GM23248 (cell line): Measurements from ENCODE around the gene SLC36A4. TPM values are rescaled to one million over a fixed set of nuclear protein-coding genes. Genes with fewer than 3 reads are reported as not detected.

Source experiments
- DNase-seq: peaks from one replicate; pipeline ENCODE4 v3.0.0-alpha.2; 2015
- H2AFZ ChIP-seq: fragments of 200-600 bp; sonication (generic); 2 replicates; pipeline ENCODE4 v1.6.1; 2016; ENCODE audit warnings: antibody characterized with exemption
- H3F3A ChIP-seq: fragments of 200-600 bp; sonication (generic); 2 replicates; pipeline ENCODE4 v1.6.1; 2016; ENCODE audit warnings: mild to moderate bottlenecking, antibody characterized with exemption, mixed run types; ENCODE audit not compliant: insufficient read depth
- H3K27ac ChIP-seq: fragments of 200-600 bp; sonication (generic); 2 replicates; pipeline ENCODE4 v1.5.1; 2016; ENCODE audit warnings: mild to moderate bottlenecking
- H3K27me3 ChIP-seq: fragments of 200-600 bp; sonication (generic); replicated peaks from 2 replicates; pipeline ENCODE4 v1.6.1; 2016; ENCODE audit warnings: mild to moderate bottlenecking; ENCODE audit not compliant: insufficient read depth
- H3K36me3 ChIP-seq: fragments of 200-600 bp; sonication (generic); 2 replicates; pipeline ENCODE4 v1.6.1; 2016; ENCODE audit warnings: low read depth, mild to moderate bottlenecking
- H3K4me1 ChIP-seq: fragments of 200-600 bp; sonication (generic); 2 replicates; pipeline ENCODE4 v1.6.1; 2016; ENCODE audit warnings: mild to moderate bottlenecking; ENCODE audit not compliant: insufficient read depth
- H3K4me2 ChIP-seq: fragments of 200-600 bp; sonication (generic); one replicate; pipeline ENCODE4 v1.6.1; 2016; ENCODE audit warnings: mild to moderate bottlenecking; ENCODE audit not compliant: unreplicated experiment
- H3K4me3 ChIP-seq: fragments of 200-600 bp; sonication (generic); 2 replicates; pipeline ENCODE4 v1.5.1; 2016; ENCODE audit warnings: mild to moderate bottlenecking
- H3K79me2 ChIP-seq: fragments of 200-600 bp; sonication (generic); 2 replicates; pipeline ENCODE4 v1.6.1; 2016; ENCODE audit warnings: mild to moderate bottlenecking; ENCODE audit not compliant: insufficient read depth
- H3K9ac ChIP-seq: fragments of 200-600 bp; sonication (generic); 2 replicates; pipeline ENCODE4 v1.6.1; 2016; ENCODE audit warnings: mild to moderate bottlenecking
- H3K9me2 ChIP-seq: fragments of 200-600 bp; sonication (generic); 2 replicates; pipeline ENCODE4 v1.6.1; 2016; ENCODE audit warnings: mixed run types, mild to moderate bottlenecking, moderate library complexity; ENCODE audit not compliant: insufficient read depth
- H3K9me3 ChIP-seq: fragments of 200-600 bp; sonication (generic); one replicate; pipeline ENCODE4 v1.6.1; 2017; ENCODE audit warnings: low read depth
- H4K20me1 ChIP-seq: fragments of 200-600 bp; sonication (generic); 2 replicates; pipeline ENCODE4 v1.6.0; 2016; ENCODE audit not compliant: insufficient read depth
- EZH2 ChIP-seq: fragments of 200-600 bp; sonication (generic); IDR thresholded peaks from 2 replicates; pipeline ENCODE4 v1.6.1; 2018; ENCODE audit warnings: antibody characterized with exemption, mild to moderate bottlenecking; ENCODE audit not compliant: insufficient read depth, poor library complexity, severe bottlenecking
- EZH2phosphoT487 ChIP-seq: fragments of 200-600 bp; sonication (generic); IDR thresholded peaks from 2 replicates; pipeline ENCODE4 v1.6.1; 2018; ENCODE audit warnings: antibody characterized with exemption, moderate library complexity, mild to moderate bottlenecking, low read depth; ENCODE audit not compliant: insufficient read depth
- WGBS, 2 experiments: methylation state at CpG; one replicate each; pipeline ENCODE4 v1.1.6; 2015 to 2017; ENCODE audit warnings: low lambda C conversion rate in 2 of 2, low coverage in 1 of 2; ENCODE audit errors: missing lambda C conversion rate in 2 of 2; 5-methylcytosine and 5-hydroxymethylcytosine counted together
- in situ Hi-C: fragments of 300-500 bp; cut with MboI; formaldehyde crosslinking; loops from 2 replicates; pipeline ENCODE4 v1.15.0; 2020
- polyA plus RNA-seq: library from polyadenylated mRNA; unstranded; fragments of >200 nt; fragmentation: Nextera tagmentation; extraction: Ambion mirVana; gene quantifications from 2 replicates; pipeline ENCODE4 v1.2.1, GENCODE V29; 2016
- total RNA-seq: library from RNA; depleted of rRNA; stranded (reverse); fragments of >200 nt; shearing (Covaris generic); gene quantifications from 2 replicates; pipeline ENCODE4 v1.2.3, GENCODE V29; 2014

The SLC36A4 gene
- total and polyA plus RNA-seq, 2 experiments from 2014 or later: 4.4 to 18.1 TPM

DNA sequence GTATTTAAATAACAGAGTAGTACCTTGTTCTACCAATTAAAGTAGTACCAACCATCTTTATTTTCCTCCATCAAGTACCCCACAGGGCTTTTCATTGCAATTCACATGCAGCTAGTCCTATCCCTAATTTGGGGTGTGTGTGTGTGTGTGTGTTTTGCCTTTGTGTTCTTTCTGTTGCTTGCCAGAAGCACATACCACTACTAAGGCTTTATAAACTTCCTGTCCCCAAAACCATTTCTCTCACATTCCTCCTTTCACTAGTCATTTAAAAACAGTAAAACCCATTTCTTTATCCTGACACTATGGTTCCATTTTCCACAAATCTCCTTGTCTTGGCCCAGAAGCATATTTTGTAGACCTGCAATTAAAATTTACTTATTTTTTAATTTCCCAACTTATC lies 54.6 kb downstream of the SLC36A4 start:
- H3K79me2 ChIP-seq: no peaks in the 10 kb centered on the region
- in situ Hi-C loops: no loop called here
- no peaks in the 10 kb centered on the region for H3K9me2 ChIP-seq
- no peaks in the 10 kb centered on the region; the same call in 1 of the 2 replicates for H3F3A ChIP-seq
- TF ChIP-seq EZH2 (no peak), EZH2phosphoT487 (no peak)
- no peaks in the 10 kb centered on the region for H3K27me3 ChIP-seq
- no peak overlapping the region for H3K4me2 ChIP-seq
- no peaks in the 10 kb centered on the region for H4K20me1 ChIP-seq
- H3K4me3 ChIP-seq: no peak overlapping the region
- H3K9me3 ChIP-seq: no peaks in the 10 kb centered on the region
- no peak overlapping the region for H2AFZ ChIP-seq
- peaks cover 11% of the 10 kb centered on the region for H3K4me1 ChIP-seq
- no peaks in the 10 kb centered on the region for H3K36me3 ChIP-seq
- DNase-seq: peak; percentile 10
- no peak overlapping the region for H3K9ac ChIP-seq
- H3K27ac ChIP-seq: no peak overlapping the region

GRCh38 chr11:93133488-93134109 lies 64.2 kb downstream of the SLC36A4 start:
- H3K4me2 ChIP-seq: no peak overlapping the region
- no peaks in the 10 kb centered on the region for H4K20me1 ChIP-seq
- WGBS, 2 experiments: 65 to 70% methylated on average over 4 of the region's 4 CpGs
- no peak overlapping the region for H3K27ac ChIP-seq
- H3K4me3 ChIP-seq: no peak overlapping the region
- H3F3A ChIP-seq: no peaks in the 10 kb centered on the region
- H2AFZ ChIP-seq: no peak overlapping the region
- H3K9me2 ChIP-seq: no peaks in the 10 kb centered on the region
- no peak overlapping the region for H3K9ac ChIP-seq
- no peaks in the 10 kb centered on the region for H3K27me3 ChIP-seq
- no peaks in the 10 kb centered on the region for H3K79me2 ChIP-seq
- TF ChIP-seq EZH2: no peak
- TF ChIP-seq EZH2phosphoT487: no peak
- H3K4me1 ChIP-seq: 0 out of 2 replicates have a peak, but pooled peaks cover 3% of the 10 kb centered on the region
- no peaks in the 10 kb centered on the region for H3K36me3 ChIP-seq
- peak; percentile 37 for DNase-seq
- no peaks in the 10 kb centered on the region for H3K9me3 ChIP-seq
- in situ Hi-C loops: no loop called here

DNA sequence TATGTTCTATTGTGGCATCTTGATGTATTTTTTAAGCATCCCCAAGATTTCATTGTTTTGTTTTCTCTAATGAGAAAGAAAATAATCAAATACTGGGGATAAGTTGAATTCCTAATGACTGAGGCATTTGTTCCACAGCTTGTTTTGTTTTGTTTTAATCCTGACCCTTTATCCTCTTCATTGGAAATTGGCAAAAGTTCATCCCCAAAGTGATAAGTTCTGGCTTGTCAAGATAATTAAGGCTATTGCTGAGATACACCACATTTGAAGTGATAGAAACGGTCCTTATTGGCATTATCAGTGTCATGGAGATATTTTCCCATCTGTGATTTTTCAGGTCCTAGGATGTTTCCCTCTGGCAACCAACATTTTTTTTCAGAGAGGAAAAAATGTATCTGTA lies 65.0 kb downstream of the SLC36A4 start:
- no peak overlapping the region for H3K4me3 ChIP-seq
- no peak overlapping the region for H2AFZ ChIP-seq
- H3K27me3 ChIP-seq: 0 out of 2 replicates have a peak, but pooled peaks cover under 1% of the 10 kb centered on the region
- 0 out of 2 replicates have a peak, but pooled peaks cover 3% of the 10 kb centered on the region for H3K4me1 ChIP-seq
- H3K9me3 ChIP-seq: no peaks in the 10 kb centered on the region
- H3K4me2 ChIP-seq: no peak overlapping the region
- H3F3A ChIP-seq: no peaks in the 10 kb centered on the region
- H3K79me2 ChIP-seq: no peaks in the 10 kb centered on the region
- TF ChIP-seq EZH2phosphoT487 (no peak), EZH2 (no peak)
- no peaks in the 10 kb centered on the region for H4K20me1 ChIP-seq
- in situ Hi-C loops: no loop called here
- H3K27ac ChIP-seq: no peak overlapping the region
- no peaks in the 10 kb centered on the region for H3K9me2 ChIP-seq
- no peaks in the 10 kb centered on the region for H3K36me3 ChIP-seq
- DNase-seq: no peak
- H3K9ac ChIP-seq: no peak overlapping the region
- WGBS, 2 experiments: 90 to 95% methylated on average over 1 of the region's 1 CpG

GRCh38 chr11:93131709-93132108 lies 66.1 kb downstream of the SLC36A4 start:
- in situ Hi-C loops: no loop called here
- no peak for TF ChIP-seq EZH2phosphoT487
- TF ChIP-seq EZH2: no peak
- DNase-seq: no peak
- H3K9ac ChIP-seq: no peak overlapping the region
- H3K4me2 ChIP-seq: no peak overlapping the region
- H3K36me3 ChIP-seq: no peaks in the 10 kb centered on the region
- H3K27ac ChIP-seq: no peak overlapping the region
- H3K4me1 ChIP-seq: 0 out of 2 replicates have a peak, but pooled peaks cover 3% of the 10 kb centered on the region
- no peaks in the 10 kb centered on the region for H3K79me2 ChIP-seq
- no peaks in the 10 kb centered on the region for H3K9me3 ChIP-seq
- no peaks in the 10 kb centered on the region for H3K9me2 ChIP-seq
- no peaks in the 10 kb centered on the region for H3F3A ChIP-seq
- H3K27me3 ChIP-seq: peaks cover 8% of the 10 kb centered on the region; the same call in 1 of the 2 replicates
- no peaks in the 10 kb centered on the region for H4K20me1 ChIP-seq
- H3K4me3 ChIP-seq: no peak overlapping the region
- 23 to 34% methylated on average over 2 of the region's 2 CpGs for WGBS, 2 experiments
- H2AFZ ChIP-seq: no peak overlapping the region
